HG02852 (cell line): ENCODE results near the gene GLOD4.
"Not testable (repeated sequence)": the region's sequence is repeated elsewhere in the genome, so short reads cannot be mapped to it uniquely, and the experiment has no call there.

ENCODE experiments used
- ATAC-seq: cut with Tn5 transposase; IDR thresholded peaks from one replicate; pipeline ENCODE4 v1.9.1; 2021; ENCODE audit warnings: mild to moderate bottlenecking, moderate library complexity; ENCODE audit not compliant: unreplicated experiment

Gene GLOD4

DNA sequence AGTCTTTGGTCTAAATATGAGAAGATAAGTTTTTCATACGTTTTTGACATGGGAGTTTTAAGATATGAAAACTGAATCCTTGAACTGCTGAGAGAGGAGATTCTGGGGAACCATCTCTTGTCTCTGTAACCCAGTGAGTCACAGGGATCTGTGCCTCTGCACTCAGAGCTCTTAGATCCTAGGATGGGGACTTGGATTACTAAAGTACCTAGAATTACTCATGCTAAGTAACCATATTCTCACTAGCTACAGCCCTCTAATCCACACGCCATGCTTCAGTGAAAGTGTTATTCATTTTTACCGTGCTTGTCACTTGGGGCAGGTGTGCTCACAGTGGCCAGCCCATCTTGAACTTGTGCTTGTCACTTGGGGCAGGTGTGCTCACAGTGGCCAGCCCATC lies 2.1 kb upstream of the GLOD4 start:
- ATAC-seq = no peak

DNA sequence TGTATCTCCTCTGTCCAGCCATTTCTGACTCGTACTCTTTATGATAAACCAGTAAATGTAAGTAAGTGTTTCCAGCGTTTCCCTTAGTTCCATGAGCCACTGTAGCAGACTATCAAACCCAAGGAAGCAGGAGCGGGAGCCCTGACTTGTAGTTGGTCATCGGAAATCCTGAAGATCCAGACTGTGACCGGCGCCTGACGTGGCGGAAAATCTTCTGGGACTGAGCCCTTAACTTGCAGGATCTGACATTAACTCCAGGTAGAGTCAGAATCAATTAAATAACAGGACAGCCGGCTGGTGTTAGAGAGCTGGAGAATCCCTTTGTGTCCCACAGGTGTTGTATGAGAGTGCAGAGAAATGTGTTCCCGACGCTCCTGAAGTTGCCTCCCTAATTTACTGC lies 4.0 kb downstream of the GLOD4 start:
- no peak for ATAC-seq

DNA sequence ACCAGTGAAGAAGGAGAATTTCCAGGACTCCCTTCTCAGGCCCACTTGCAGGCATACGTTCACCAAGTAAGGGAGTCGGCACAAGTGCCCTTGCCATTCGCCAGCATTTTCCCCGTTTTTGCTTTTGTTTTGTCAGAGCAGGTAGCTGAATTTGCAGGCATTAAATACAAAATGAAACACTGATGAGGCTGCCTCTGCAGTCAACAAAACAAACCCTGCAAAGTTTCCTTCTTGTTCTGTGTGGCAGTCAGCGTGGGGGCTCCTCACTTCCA lies 7.8 kb downstream of the GLOD4 start:
- no peak for ATAC-seq

DNA sequence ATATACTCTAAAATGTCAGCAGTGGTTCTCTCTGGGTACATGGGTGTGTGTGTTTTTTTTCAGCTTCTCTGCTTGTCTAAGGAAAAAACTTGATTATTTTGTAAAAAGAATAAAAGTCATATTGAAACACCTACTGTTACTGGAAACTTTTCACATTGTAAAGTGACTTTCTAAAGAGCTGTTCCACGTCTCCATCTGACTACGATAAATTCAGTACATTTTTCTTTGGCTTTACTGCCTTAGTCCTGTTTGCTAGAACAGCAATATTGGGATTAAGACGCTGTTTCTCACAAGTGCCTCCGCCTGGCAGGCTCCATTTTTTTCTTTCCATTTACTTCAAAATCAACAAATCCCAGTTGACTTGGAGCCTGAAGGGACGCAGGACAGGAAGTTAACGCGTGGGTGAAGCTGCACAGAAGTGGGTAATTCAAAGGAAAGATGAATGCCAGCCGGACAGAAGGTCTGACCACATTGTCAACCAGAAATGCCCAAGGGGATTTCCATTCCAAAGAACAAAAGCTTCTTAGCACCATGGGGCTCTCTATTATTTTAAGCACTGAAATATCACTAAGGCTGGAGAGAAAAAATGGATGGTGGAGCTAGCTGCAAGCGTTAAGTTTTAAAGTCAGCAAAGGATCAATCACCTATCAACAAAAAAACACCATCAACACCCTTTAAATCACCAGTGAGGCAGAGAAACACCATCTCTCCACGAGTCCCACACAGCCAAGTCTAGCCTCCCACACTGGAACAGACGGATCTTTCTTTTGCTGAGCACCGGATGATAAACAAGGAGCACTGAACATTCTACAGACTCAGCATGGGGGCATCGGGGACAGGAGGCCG lies 8.4 kb downstream of the GLOD4 start:
- no peak for ATAC-seq

DNA sequence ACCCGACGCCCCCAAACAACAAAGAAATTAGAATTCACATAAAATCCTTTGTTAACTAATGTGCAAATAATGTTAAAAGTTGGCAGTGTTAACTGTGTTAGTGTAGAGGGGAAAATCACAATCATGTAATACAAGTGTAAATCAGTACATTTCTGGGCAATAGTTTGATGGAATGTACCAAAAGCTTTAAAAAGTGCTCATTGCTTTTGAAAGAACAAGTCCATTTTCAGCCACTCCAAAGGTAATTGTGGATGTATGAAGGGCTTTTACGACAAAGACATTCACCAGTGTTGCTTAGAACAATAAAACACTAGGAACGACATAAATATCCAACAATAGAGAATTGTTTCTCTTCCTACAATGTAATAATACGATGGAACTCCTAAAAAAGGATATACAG lies 9.1 kb downstream of the GLOD4 start:
- ATAC-seq = no peak

DNA sequence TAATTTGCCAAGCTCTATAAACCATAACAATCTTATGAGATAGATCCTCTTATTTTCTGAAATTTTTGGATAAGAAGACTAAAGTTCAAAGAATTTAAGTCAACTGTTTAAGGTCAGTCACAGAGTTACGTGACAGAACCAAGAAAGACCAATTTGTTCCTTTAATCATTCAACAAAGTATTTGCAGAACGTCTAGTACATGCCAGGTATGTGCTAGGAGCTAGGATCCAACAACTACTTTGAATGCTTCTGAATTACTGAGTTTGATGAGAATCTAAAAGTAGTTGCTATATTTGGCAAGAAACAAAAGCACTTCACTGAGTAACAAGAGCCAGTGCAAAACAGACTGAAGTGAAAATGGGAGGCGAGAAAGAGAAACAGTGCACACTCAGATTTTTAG lies 15.0 kb downstream of the GLOD4 start:
- no peak for ATAC-seq

DNA sequence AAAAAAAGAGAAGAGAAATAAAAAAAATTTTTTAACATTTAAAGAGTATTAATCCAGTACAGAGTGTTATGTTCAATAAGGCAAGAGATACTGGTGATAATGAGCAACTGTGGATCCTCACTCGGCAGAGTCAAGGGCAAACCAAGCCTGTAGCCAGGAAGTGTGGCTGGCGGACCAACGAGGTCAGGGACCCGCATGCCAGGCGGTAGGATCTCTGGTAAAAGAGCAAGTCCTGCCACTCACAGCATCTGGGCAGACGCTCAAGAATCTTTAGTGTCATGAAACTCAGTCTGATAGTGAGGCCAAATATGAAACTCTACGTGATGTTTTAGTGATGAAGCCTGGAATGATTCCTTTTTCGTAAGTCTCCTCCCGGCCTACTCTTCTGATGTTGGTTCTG lies 21.7 kb downstream of the GLOD4 start:
- no peak for ATAC-seq

DNA sequence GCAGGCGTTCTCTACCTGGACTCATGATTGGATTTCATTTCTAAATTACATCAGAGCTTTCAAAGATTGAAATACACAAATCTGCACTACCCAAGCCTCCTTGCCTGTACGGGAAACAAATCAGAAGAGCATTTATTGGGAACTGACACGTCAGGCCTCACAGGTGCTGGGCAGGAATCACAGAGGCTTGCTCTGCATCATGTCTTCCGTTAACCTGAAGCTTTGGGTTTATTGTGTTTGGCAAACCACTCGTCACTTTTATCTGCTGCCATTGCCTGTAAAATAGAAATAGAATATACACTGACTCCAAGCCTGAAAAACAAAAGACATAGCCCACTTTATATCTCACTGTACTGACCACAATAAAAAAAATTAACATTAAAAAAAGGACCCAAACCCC lies 22.1 kb downstream of the GLOD4 start:
- ATAC-seq = no peak

DNA sequence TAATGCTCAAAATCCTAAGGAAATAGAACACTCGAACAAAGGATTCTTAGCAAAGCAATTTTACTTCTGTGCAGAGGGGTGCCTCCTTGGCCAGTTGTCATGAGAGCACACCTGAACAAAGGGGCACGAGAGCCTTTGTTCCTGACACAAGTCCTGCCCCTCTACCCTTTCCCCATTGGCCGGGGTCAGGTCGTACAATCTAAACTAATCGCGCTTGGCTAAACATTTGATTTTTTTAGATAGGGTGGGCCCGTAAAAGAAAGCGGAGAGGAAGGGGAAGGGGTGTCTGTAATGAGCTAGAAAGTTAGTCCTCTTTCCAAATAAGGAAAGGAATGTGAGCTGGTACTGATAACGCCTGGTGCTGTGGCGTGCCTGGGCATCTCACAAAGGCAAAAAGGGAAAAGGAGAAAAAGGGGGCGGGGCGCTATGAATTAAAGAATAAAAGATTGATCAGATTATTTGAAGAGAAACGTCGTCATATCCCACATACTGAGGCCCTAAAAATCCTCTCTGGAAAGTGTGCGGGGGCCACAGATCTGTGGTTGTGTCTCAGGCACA lies 26.0 kb downstream of the GLOD4 start:
- not testable (repeated sequence) for ATAC-seq

DNA sequence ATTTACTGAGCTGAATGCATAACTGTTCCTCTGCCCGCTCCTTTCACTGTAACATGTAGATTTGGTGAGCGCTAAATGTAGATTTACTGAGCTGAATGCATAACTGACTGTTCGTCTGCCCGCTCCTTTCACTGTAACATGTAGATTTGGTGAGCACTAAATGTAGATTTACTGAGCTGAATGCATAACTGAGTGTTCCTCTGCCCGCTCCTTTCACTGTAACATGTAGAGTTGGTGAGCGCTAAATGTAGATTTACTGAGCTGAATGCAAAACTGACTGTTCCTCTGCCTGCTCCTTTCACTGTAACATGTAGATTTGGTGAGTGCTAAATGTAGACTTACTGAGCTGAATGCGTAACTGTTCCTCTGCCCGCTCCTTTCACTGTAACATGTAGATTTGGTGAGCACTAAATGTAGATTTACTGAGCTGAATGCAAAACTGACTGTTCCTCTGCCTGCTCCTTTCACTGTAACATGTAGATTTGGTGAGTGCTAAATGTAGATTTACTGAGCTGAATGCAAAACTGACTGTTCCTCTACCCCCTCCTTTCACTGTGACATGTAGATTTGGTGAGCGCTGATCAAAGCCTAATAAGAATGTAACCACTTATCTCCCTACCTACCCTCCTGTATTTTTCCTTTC lies 26.6 kb downstream of the GLOD4 start:
- ATAC-seq = not testable (repeated sequence)

DNA sequence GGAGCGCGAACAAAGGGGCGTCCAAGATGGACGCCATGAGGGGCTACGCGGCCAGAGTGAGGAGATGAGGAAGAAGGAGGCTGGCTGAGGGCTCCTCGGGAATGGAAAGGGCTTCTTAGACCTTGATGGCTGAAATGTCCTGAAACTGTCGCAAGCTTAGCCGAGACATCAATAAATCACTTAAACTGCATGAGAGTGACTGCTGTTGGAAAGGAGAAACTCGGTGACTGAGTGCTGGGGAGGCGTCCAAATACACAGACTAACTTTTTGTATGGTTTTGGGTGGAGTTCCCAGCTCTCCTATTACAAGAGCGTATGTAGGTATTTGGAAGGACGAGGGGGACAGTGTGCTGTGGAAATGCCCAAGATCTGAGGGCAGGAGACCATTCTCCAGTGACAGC lies 28.7 kb downstream of the GLOD4 start:
- ATAC-seq = no peak

DNA sequence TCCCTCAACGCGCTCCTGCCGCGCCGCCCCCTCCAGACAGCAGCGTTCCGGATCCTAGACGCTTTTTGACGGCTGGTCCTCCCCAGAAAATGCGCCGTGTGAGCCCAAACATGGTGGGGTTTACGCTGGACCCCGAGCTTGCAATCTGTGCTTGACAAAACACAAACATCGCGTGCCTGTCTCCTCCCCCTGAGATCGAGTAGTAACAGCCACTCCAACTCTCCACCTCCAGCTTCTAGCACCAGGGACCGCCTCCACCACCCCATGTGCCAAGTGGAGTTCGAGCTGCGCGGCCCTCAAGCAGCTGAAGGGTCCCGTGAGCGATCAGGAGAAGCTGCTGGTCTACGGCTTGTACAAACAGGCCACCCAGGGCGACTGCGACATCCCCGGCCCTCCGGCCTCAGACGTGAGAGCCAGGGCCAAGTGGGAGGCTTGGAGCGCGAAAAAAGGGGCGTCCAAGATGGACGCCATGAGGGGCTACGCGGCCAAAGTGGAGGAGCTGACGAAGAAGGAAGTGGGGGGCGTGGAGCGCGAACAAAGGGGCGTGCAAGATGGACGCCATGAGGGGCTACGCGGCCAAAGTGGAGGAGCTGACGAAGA lies 29.4 kb downstream of the GLOD4 start:
- ATAC-seq = peak; percentile 4

DNA sequence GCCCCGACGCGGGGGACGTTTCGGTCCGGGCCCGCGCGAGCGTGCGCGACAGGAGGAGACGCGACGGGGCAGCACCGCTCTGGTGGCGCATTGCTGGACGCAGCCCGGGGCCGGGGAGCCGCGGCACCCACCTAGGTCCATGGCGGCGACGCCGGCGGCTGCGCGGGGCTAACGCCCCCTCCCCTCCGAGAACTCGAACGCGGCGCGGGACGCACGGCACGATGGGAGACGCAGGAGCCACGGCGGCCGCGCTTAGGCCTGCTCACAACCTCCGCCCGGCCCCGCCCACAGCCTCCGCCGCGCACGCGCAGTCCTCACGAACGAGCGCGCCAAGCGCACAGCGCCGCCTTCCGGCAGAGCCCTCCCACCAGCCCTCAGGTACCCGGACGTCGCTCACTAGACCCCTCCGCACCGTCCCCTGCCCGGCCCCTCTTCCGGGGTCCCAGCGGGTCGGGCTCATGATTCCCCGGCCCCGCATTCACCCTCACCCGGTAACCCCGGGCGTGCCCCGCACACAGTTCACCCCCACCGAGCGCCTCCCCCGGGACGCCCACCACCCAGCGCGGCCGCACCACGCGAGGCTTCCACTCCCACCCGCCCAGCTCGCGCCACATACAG lies 30.0 kb downstream of the GLOD4 start, which contains the start of gene GEMIN4:
TSS of gene GEMIN4 (minus strand) at position 263 of the 618 bp plus-strand sequence. CDS start at position 141, 122 bp downstream.
- peak; percentile 76 for ATAC-seq

DNA sequence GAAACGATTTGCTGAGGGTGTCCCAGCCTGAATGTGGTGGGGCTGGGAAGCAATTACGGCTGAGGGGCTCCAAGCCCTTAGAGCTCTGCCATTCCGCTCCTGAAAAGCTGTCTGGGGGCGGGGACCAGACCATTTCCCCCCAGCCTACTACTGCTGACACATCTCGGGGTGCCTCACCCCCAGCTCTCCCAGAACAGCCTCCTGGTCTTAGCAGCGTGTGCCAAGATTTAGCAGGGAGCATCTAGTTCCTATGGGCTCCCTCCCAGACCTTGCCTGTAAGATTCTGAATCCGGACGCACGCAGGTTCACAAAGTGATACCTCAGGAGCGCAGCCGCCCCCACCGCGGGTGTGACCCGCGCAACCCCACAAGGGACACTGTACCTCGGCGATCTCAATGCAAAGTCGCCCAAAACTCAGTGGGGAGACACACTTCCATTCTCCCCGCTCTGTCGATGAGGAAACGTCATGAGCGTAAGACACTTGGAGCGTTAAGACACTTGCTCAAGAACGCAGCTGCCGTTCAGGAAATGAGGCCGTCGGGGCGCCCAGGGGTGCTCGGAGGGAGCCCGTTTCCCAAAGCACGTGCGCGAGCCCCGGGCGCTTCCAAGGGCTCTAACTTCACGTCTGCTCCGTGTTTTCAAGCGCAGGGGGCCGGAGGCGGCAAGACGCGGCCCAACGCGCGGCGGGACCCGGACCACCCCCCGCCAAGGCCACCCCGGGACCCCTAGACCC lies 30.6 kb downstream of the GLOD4 start:
- ATAC-seq = peak; percentile 34

DNA sequence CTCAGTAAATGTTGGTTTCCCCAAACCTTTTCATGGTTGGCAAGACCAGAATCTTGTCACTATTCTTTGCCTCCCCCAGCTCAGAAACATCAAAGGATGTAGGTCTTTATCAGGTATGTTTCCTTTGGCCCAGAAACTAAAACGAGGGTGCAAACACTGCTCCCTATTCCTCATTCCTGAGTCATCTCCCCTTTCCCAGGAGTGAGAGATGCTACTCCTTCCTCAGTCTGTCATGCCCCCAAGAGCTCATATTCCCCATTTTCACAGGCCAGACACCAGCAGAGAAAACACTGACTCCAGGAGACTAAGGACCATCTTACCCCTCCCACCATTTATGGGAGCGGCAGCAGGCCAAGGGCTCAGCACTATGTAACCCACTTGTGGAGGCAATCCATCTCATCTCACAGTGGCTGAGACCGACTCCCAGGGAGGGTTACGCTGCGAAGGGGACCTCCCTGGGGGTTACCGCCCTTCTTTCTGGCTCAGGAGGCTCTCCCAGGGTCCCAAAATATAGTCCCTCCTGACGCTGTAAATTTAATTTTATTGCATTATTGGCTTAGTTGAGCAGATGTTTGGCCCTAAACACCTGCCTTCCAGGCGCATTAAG lies 31.5 kb downstream of the GLOD4 start:
- ATAC-seq = no peak

DNA sequence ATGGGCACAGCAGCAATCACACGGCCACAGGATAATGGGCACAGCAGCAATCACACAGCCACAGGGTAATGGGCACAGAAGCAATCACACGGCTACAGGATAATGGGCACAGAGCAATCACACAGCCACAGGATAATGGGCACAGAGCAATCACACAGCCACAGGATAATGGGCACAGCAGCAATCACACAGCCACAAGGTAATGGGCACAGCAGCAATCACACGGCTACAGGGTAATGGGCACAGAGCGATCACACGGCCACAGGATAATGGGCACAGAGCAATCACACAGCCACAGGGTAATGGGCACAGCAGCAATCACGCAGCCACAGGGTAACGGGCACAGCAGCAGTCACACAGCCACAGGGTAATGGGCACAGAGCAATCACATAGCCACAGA lies 32.7 kb downstream of the GLOD4 start:
- ATAC-seq = not testable (repeated sequence)

DNA sequence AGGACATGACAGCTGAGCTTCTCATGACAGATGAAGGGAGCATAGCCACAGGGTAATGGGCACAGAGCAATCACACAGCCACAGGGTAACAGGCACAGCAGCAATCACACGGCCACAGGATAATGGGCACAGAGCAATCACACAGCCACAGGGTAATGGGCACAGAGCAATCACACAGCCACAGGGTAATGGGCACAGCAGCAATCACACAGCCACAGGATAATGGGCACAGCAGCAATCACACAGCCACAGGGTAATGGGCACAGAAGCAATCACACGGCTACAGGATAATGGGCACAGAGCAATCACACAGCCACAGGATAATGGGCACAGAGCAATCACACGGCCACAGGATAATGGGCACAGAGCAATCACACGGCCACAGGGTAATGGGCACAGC lies 33.5 kb downstream of the GLOD4 start:
- ATAC-seq = not testable (repeated sequence)

DNA sequence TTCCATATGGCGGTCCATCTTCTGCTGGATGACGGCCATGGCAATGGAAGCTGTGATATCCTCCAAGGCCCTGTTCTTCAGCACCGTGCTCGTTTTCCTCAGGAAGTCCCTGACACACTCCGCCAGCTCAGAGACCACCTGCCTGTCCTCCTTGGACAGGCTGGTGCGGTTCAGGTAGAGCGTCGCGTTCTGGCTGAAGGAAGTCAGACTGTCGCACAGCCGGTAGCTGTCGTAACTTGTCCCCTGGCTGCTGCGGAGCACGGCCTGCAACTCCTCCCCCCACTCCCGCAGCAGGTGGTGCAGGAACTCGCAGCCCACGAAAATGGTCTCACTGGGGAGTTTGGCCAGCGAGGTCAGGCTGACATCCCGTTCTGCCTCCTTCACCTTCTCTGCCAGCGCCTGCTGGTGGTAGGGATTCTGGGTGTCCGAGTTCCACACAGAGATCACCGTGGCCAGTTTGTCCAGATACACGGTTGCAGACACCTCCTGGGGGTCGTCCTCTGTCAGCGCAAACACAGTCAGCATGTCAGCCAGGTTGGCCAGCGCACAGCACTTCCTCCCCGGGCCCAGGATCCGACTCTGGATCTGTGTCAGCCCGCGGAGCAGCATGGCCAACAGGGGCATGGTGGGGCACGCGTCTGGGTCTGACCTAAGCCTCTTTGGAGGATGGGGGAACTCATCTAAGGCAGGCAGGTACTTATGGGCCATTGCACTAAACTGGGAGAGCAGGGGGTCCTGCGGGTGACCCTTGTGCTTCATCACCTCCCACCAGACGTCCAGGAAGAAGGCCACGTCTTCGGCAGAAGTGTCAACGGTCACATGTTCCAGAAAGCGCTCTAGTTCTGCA lies 35.1 kb downstream of the GLOD4 start:
- no peak for ATAC-seq

DNA sequence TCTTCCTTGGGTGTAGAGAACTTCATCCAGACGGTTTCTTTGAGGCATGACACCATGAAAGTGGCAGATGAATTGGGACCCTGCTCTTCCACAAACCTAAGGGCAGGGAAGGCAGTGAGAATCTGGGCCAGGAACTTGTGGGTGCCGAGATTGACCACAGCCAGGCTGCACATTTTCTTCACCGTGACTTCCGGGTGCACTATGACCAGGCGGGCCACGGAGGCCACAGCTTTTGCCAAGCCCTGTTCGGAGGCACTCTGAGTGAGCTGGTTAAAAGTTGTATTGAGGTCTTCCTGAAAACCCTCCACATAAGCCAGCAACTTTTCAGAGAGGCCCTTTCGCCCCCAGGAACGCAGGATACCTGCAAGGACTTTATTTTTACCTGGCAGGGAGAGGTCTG lies 35.9 kb downstream of the GLOD4 start:
- no peak for ATAC-seq
